HG03558 (cell line): ENCODE results near the gene UPF1.
"Not testable (repeated sequence)": the region's sequence is repeated elsewhere in the genome, so short reads cannot be mapped to it uniquely, and the experiment has no call there.

ENCODE experiments used
- ATAC-seq: cut with Tn5 transposase; IDR thresholded peaks from one replicate; pipeline ENCODE4 v1.9.1; 2021; ENCODE audit warnings: moderate number of reproducible peaks; ENCODE audit not compliant: unreplicated experiment; ENCODE audit errors: extremely low read depth

UPF1 gene

DNA sequence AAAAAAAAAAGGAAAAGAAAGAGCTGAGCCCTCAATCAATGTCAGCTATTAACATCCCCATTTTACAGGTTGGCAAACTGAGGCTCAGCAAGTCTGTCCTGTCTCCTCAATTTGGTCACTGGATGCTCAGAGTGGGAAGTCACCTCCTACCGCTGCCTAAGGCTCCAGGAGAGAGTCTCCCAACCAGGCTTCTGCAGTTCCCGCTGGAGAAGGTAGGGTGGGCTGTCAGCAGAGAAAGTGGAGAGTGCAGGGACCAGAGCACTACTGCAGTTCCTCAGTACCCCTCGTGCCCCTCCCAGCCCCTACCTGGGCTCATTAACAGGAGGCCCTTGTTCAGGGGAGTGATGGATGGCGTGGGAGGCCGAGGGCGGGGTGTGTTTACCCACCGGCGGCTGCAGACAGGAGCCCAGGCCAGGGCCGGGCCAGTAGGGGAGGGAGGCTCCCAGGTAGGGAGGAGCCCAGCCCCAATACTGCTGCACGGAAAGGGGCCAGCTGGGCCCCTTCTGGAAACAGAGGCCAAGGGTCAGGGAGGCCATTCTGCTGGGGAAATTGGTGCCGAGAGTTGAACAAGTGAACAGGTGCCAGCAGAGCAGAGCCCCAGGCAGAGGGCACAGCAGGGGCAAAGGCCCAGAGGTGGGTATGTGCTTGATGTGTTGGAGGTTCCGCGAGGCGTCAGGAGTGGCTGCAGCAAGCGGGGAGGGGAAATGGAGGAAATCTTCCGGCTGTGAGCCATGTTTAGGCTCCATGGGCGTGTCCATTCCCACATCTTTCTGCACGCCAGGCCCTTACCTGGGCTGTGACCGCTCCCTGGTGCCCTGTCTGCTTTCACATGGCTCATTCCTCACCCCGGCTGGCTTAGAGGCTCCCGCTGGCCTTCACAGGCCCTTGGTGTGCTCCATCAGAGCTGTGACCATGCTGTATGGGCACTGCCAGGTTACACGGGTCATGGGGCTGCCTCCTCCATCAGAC, 33.1 kb upstream of the UPF1 start:
- no peak for ATAC-seq

DNA sequence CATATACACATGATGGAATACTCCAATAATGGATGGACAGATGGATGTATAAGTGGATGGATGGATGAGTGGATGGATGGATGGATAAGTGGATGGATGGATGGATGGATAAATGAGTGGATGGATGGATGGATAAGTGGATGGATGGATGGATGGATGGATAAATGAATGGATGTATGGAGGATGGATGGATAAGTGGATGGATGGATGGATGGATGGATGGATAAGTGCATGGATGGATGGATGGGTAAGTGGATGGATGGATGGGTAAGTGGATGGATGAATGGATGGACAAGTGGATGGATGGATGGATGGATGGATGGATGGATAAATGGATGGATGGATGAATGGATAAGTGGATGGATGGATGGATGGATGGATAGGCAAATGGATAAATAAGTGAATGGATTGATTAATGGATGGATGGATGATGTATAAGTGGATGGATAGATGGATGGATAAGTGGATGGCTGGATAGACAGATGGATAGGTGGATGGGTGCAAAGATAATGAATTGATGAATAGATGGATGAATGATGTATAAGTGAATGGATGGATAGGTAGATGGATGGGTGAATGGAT, 32.3 kb upstream of the UPF1 start:
- no peak for ATAC-seq

DNA sequence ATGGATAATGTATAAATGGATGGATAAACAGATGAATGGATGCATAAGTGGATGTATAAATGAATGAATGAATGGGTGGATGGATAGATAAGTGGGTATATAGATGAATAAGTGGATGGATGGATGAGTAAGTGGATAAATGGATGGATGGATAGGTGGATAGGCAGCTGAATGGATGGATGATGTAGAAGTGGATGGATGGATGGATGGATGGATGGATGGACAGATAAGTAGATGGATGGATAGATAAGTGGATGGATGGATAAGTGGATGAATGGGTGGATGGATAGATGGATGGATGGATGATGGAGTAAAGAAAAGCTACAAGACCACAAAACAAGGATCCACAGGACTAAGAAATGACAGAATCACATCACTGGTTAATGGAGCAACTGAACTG, 31.7 kb upstream of the UPF1 start:
- no peak for ATAC-seq

DNA sequence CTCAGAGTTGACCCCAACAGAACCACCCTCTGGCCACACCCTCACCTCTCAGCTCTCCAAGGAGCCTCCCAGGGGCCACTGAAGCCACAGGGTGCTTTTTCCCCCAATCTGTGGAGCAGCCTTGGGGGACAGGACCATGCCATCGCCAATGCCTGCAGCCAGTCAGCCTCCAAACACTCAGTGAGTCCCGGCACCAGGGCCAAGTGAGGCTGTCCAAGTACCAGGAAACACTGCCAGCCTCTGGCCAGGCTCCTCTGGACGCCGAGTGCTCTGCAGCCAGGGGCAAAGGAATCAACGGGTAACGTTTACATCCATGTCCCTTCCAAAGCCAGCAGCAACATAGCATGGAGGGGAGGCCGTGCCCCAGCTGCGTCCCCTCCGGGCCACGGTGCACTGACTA, 31.1 kb upstream of the UPF1 start:
- ATAC-seq = no peak

DNA sequence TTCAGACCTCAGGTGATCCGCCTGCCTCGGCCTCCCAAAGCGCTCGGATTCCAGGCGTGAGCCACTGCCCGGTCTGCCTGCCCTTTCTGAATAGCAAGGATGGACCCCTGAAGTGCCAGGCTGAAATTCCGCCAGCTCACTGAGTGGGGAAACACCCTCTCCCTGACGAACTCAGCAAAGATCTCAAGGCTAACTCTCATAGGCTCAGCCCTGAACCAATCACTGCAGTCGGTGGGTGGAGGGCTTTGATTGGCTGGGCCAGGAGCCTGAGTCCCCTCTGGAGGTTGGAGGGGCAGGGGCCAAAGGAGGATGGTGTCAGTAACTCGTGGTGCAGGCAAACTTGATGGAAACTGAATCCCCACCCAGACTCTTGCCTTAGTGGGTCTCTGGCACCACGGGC, 29.4 kb upstream of the UPF1 start:
- no peak for ATAC-seq

DNA sequence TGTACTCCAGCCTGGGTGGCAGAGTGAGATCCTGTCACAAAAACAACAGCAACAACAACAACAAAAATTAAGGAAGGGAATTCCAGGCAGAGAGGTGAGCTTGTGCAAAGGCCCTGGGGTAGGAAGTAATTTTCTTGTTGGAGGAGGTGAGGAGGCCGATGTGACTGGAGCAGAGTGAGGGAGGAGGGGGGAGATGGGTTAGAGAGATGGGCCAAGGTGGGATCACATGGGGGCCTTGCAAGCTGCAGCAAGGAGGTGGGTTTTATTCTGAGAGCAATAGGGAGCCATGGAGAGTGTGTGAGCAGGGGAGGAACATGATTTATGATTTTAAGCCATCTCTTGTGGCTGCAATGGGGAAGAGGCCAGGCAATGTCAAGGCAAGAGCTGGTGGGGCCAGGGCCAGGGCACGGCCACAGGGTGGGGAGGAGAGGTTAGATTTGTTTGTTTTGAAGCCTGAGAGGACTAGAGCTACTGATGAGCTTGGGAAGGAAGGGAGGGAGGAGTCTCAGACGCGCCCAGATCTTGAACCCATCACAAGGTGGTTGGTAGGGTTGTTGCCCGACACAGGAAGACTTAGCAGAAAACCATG, 28.1 kb upstream of the UPF1 start:
- no peak for ATAC-seq

DNA sequence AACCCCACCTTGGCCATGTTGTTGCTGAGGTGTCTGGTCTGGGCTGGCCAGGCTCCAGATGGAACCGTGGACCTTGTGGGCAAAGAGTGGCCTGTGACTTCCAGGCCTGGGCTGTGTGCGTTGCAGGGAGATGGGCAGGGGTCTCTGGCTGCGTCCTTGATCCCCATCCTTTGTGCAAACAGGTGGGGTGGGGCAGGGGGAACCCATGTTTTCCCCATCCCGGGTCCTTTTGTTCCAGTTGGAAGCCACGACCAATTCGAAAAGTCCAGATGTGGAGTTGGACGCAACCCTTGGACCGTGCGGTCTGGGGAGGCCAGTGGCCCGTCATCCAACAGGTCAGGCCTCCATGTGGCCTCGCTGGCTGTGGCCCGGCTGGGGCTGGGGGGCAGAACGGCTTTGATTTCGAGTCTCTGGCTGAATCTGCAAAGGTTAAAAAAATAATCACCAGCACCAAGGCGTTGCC, 27.6 kb upstream of the UPF1 start:
- ATAC-seq = no peak

DNA sequence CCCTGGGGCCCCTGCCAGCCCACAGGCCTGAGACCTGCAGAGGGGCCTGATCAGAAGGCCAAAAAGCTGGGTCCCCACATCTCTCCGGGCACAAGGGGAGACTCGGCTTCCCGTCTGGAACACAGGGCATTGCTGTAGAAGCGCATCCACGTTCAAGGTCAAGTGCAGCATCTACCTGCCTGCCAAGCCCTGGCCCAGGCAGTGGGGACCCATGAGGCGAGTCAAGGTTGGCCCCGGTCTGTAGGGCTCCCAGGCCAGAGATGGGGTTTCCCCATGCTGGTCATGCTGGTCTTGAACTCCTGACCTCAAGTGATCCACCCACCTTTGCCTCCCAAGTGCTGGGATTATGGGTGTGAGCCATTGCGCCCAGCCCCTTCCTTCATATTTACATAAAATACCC, 27.1 kb upstream of the UPF1 start:
- ATAC-seq = no peak

DNA sequence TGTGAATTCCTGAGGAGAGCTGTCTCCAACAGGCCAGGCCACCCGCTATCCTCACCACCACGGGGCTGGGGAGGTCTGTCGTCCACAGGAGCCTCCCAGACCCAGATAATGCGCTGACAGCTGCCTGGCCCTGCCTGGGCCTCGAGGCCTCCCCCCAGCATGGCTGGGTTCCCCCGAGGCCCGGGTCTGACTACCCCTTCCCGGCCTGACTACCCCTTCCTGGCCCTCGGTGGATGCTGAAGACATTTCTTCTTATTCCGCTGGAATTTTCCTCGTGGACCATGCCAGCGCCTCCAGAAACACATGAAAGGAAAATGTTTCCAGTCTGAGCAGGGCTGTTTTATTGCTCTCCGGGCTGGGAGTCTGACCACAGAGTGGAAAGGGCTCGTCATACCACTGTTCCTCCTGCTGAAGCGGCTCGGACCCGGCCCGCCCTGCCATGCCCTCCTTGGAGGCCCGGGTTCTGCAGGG, 23.9 kb upstream of the UPF1 start:
- ATAC-seq = no peak

DNA sequence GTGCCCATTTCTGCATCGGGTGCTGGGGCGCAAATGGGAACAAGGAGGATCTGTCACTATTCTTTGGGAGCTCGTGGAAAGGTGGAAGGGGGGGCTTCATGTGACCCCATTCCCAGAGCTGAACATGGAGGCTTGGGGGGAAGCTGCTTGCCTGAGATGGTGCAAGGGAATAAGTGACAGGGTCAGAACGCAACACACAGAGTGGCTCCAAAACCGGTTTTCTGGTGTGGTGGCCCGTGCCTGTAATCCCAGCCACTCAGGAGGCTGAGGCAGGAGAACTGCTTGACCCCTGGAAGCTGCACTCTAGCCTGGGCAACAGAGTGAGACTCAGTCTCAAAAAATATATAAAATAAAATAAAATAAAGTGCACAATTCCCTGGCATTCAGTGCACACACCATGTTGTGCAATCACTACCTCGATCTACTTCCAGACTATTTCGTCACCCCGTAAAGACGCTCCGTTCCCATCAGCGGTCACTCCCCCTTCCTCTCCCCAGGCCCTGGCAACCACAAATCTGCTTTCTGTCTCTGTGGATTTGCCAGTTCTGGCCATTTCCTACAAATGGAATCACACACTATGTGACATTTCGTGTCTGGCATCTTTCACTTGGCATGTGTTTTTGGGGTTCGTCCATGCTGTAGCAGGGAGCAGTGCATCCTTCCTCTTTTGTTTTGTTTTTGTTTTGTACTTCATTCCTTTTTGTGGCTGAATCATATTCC, 22.4 kb upstream of the UPF1 start:
- no peak for ATAC-seq

DNA sequence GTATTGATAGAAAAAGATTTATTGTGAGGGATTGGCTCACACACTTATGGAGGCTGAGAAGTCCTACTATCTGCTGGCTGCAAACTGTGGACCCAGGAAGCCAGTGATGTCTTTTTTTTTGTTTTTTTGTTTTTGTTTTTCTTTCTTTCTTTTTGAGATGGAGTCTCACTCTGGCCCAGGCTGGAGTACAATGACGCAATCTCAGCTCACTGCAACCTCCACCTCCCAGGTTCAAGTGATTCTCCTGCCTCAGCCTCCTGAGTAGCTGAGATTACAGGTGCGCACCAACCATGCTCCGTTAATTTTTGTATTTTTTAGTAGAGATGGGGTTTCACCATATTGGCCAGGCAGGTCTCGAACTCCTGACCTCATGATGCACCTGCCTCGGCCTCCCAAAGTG, 20.1 kb upstream of the UPF1 start:
- not testable (repeated sequence) for ATAC-seq

DNA sequence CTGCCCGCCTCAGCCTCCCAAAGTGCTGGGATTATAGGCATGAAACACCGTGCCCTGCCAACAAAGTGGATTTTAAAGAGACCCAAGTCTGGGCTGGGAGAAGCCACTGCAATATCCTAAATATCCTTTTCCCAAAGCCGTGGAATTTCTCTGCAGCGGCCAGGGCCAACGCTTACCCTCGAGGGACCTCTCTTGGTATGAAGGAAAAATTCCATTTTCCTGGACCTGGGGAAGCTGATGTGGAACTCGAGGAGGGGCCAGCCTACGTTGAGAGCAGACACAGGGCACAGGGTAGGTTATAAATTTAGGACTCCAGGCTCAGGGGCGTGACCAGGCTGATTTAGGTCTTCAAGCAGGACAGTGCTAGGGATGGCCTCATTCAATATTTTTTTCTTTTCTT, 17.7 kb upstream of the UPF1 start:
- no peak for ATAC-seq

DNA sequence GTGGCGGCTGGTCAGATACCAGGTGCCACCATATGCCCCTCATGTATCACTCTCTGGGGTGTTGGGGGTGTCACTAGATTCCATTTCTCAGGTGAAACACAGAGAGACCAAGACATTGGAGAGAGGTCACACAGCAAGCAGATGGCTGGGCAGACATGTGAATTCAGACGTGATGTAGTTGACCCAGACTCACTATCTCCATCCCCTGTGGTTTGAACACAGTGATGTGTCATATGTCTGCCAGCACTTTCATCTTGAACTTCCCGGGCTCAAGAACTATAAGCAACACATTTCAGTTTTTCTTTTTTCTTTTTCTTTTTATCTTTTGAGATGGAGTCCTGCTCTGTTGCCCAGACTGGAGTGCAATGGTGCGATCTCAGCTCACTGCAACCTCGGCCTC, 16.1 kb upstream of the UPF1 start:
- ATAC-seq = no peak

DNA sequence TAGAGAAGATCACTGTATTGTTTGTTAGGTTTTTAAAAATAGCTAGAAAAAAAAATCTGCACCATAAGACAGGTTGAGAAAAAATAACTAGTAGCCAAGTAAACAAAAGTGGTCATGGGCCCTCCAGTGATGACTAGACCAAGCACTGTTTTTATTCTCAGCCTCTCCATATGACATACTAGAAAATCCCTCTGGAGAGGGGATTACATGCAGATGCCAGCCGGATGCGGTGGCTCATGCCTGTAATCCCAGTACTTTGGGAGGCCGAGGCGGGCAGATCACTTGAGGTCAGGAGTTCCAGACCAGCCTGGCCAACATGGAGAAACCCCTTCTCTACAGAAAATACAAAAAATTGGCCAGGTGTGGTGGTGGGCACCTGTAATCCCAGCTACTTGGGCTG, 15.1 kb upstream of the UPF1 start:
- ATAC-seq = not testable (repeated sequence)

DNA sequence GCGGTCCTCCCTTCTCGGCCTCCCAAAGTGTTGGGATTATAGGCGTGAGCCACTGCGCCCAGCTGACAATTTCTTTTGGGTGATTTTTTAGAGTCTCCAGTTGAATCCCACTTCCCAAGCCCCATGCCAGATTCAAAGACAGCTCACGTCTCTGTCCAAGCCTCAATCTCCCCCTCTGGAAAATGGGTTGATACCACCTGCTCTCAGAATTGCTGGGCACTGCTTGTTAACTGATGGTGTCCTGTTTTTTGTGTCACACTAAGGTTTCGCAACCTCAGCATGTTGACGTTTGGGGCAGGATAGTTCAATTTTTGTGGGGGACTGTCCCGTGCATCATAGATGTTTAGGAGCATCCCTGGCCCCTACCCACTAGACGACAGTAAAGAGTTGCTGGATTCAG, 14.2 kb upstream of the UPF1 start:
- no peak for ATAC-seq

DNA sequence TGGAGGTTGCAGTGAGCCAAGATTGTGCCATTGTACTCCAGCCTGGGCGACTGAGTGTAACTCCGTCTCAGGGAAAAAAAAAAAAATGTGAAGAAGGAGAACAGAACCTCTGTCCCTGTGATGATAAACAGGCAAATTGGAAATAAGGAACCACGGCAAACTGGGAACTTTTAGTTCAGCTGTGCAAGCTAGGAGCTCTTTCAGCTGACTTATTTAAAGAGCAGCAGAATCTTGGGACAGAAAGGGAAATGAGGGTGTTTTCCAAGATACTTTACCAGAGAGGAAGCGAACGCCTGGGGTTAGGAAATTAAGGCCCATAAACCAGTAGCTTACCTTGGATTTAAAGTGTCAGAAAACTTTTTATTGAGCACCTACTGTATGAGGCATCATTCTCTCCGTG, 3.0 kb upstream of the UPF1 start:
- no peak for ATAC-seq

DNA sequence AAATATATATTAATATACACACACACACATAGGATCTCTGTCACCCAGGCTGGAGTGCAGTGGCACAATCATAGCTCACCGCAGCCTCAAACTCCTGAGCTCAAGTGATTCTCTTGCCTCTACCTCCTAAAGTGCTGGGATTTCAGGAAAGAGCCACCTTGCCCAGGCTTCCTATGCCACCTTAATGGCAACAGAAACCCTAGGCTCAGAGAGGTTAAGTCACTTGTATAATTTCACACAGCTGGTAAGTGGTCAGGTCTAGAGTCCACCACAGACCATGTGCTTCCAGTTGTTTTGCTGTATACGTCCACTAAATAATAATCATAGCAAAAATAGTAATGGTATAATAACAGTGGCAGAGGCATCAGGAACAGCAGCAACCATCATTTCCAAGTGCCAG, 1.3 kb upstream of the UPF1 start:
- no peak for ATAC-seq

DNA sequence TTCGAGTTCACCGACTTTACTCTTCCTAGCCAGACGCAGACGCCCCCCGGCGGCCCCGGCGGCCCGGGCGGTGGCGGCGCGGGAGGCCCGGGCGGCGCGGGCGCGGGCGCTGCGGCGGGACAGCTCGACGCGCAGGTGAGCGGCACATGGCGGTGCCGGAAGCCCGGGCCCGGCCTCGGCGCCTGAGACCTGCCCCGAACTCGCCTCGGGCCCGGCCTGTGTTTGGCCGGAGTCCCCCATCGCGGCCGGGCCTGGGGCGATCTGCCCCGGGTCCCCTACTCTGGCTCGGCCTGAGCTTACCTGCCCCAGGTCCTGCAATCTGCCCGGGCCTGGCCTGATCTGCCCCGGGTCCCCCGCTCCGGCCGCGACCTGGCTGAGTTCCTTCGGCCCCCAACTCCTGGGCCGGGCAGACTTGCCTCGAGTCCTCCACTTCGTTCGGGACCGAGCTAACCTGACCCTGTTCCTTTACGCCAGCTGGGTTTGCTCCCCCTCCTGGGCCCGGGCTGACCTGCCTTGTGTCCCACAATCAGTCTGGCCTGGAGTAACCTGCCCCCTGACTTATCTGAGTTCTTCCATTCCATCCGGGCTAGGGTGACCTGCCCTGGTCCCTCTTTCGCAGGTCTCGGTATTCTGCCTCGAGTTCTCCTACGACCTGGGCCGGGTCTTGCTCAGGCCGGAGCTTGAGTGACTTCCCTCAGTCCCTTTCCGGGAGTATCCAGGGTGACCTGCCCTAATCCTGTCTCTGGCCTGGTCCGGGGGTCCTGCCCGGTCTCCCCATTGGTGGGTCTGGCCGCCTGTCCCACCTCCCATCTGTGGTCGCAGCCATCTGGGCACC, 764 bp downstream of the UPF1 start:
- ATAC-seq = no peak

DNA sequence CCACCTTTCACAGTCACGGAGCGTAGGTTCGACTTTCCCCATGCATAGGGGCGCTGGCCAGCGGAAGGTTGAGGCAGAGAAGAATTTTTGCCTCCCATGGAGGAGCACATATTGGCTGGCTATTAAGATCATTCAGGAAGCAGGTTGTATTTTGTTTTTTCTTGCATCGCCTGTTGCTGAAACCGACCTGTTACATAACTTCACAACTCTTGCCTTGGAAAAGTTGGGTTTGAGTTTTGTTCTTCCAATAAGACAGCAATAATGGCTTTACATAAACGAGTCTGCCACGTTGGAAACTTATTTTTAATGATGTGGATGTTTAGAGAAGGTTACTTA, 1.4 kb downstream of the UPF1 start:
- ATAC-seq = no peak
